MM.1S (cell line): ENCODE measurements around the gene DCX.

Source experiments
- DNase-seq: peaks from one replicate; pipeline ENCODE4 v3.0.0-alpha.2; 2015
- H2AFZ ChIP-seq: fragments of 300-600 bp; sonication (generic); 2 replicates; pipeline ENCODE4 v1.6.0; 2016; ENCODE audit warnings: antibody characterized with exemption, low read length
- H3F3A ChIP-seq: fragments of 300-600 bp; sonication (generic); 2 replicates; pipeline ENCODE4 v1.6.1; 2016; ENCODE audit warnings: mild to moderate bottlenecking, antibody characterized with exemption, low read length, moderate library complexity, mixed read lengths; ENCODE audit not compliant: insufficient read depth
- H3K27ac ChIP-seq: fragments of 300-600 bp; sonication (generic); 2 replicates; pipeline ENCODE4 v1.5.1; 2016; ENCODE audit warnings: mild to moderate bottlenecking, low read length
- H3K27me3 ChIP-seq: fragments of 300-600 bp; sonication (generic); replicated peaks from 2 replicates; pipeline ENCODE4 v1.6.0; 2016; ENCODE audit warnings: low read length; ENCODE audit not compliant: insufficient read depth
- H3K36me3 ChIP-seq: fragments of 300-600 bp; sonication (generic); replicated peaks from 2 replicates; pipeline ENCODE4 v1.6.1; 2016; ENCODE audit warnings: mild to moderate bottlenecking, low read length, mixed read lengths; ENCODE audit not compliant: insufficient read depth
- H3K4me1 ChIP-seq: fragments of 300-600 bp; sonication (generic); 2 replicates; pipeline ENCODE4 v1.6.1; 2016; ENCODE audit warnings: low read length, mixed read lengths
- H3K4me2 ChIP-seq: fragments of 300-600 bp; sonication (generic); 2 replicates; pipeline ENCODE4 v1.6.0; 2016; ENCODE audit warnings: low read depth, low read length
- H3K4me3 ChIP-seq: fragments of 300-600 bp; sonication (generic); 2 replicates; pipeline ENCODE4 v1.5.1; 2016; ENCODE audit warnings: low read length, mixed read lengths
- H3K79me2 ChIP-seq: fragments of 300-600 bp; sonication (generic); 2 replicates; pipeline ENCODE4 v1.6.1; 2016; ENCODE audit warnings: mixed run types, low read length, mixed read lengths
- H3K9ac ChIP-seq: fragments of 300-600 bp; sonication (generic); 2 replicates; pipeline ENCODE4 v1.6.1; 2016; ENCODE audit warnings: low read length, mixed read lengths
- H3K9me2 ChIP-seq: fragments of 300-600 bp; sonication (generic); replicated peaks from 2 replicates; pipeline ENCODE4 v1.6.1; 2016; ENCODE audit warnings: mild to moderate bottlenecking, low read length, mixed read lengths; ENCODE audit not compliant: insufficient read depth
- H3K9me3 ChIP-seq: fragments of 300-600 bp; sonication (generic); replicated peaks from 2 replicates; pipeline ENCODE4 v1.6.1; 2016; ENCODE audit warnings: mild to moderate bottlenecking, low read length, mixed read lengths; ENCODE audit not compliant: insufficient read depth
- H4K20me1 ChIP-seq: fragments of 300-600 bp; sonication (generic); 2 replicates; pipeline ENCODE4 v1.6.1; 2016; ENCODE audit warnings: mild to moderate bottlenecking, low read length, moderate library complexity, mixed read lengths; ENCODE audit not compliant: insufficient read depth
- CTCF ChIP-seq: fragments of 300-600 bp; sonication (generic); IDR thresholded peaks from 2 replicates; pipeline ENCODE4 v1.5.1; 2016; ENCODE audit warnings: antibody characterized with exemption, low read length, mixed read lengths
- EZH2 ChIP-seq: fragments of 300-600 bp; sonication (generic); optimal IDR thresholded peaks from 2 replicates; pipeline ENCODE3; 2017; ENCODE audit warnings: low read depth, mild to moderate bottlenecking, antibody characterized with exemption, low read length, mixed read lengths
- EZH2phosphoT487 ChIP-seq: fragments of 300-600 bp; sonication (generic); IDR thresholded peaks from 2 replicates; pipeline ENCODE4 v1.6.1; 2018; ENCODE audit warnings: antibody characterized with exemption, low read length

Gene DCX

DNA sequence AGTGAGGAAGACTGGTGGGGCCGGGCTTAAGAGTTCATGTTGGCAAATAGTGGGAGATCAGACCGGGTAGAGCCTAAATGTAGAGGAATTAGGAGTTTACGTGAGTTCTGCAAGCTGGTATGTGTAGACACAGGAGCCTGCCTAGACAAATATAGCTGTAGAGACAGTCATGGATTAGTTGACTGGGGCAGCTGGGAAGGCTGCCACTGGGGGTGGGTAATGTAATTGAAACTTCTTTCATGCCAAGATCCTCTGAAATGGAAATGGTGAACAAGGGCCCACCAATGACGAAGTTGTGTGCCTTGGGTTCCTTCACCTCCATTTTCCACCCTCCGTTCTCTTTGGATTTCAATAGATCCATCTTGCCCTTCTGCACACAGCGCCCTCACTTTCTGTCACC lies 129.9 kb downstream of the DCX start:
- Histone ChIP-seq H4K20me1 (no peaks in the 10 kb centered on the region), H2AFZ (no peak overlapping the region), H3K4me1 (no peaks in the 10 kb centered on the region), H3K4me3 (no peak overlapping the region), H3K79me2 (no peaks in the 10 kb centered on the region), H3K27me3 (no peaks in the 10 kb centered on the region), H3K27ac (no peak overlapping the region), H3K9me2 (no peaks in the 10 kb centered on the region), H3F3A (no peaks in the 10 kb centered on the region), H3K9ac (no peak overlapping the region), H3K4me2 (no peak overlapping the region), H3K36me3 (no peaks in the 10 kb centered on the region), H3K9me3 (no peaks in the 10 kb centered on the region)
- TF ChIP-seq EZH2phosphoT487 (no peak), EZH2 (no peak), CTCF (no peak)
- DNase-seq: no peak

DNA sequence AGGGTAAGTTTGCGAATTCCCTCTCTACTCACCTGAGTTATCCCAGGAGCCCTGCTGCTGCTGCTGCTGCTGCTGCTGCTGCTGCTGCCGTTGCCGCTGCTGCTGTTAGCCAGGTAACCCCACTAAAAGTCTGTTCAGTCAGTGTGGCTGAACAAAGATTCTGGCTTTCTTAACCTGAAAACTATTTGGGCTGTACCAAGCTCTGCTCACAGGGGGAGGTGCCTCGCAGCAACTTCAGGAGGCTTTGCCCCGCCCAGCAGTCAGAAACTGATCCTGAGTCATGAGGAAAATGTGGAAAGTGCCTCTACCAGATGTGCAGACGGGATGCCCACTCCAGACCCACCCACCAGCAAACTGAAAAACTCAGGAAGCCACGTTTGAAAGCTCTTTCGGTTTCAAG lies 141.7 kb downstream of the DCX start, which contains the start of gene CAPN6:
Gene CAPN6 (minus strand): TSS at position 145 of the 400 bp plus-strand sequence. CDS start 6,547 bp downstream, outside the sequence.
- DNase-seq: peak; percentile 42
- no peak within 1 kb of the TSS; the same call in 1 of the 2 replicates for H2AFZ ChIP-seq

DNA sequence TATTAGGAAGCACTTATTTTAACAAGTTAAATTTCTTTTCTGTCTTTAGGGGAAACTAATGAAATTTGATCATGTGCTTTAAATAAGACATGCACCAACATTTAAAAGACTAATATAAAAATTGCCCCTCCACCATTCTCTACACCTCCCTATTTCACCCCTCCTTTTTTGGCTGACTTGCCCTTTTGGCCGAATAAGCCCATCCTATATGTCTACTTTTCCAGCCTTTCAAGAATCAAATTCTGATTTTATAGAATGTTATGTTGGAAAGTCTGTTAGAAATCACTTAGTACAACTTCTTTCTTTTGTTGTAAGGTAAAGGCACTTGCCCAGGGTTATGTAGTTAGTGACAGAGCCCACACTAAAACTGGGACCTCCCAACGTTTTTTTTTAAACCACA lies 143.5 kb downstream of the DCX start:
- Histone ChIP-seq H3K4me1 (peaks cover 10% of the 10 kb centered on the region), H3K4me2 (no peak overlapping the region), H3K27me3 (no peaks in the 10 kb centered on the region), H3K9ac (no peak overlapping the region), H2AFZ (no peak overlapping the region), H3K79me2 (no peaks in the 10 kb centered on the region), H3K9me3 (no peaks in the 10 kb centered on the region), H3K9me2 (no peaks in the 10 kb centered on the region), H4K20me1 (no peaks in the 10 kb centered on the region), H3K27ac (no peak overlapping the region), H3K4me3 (no peak overlapping the region), H3F3A (peaks cover 13% of the 10 kb centered on the region), H3K36me3 (no peaks in the 10 kb centered on the region)
- no peak for DNase-seq
- TF ChIP-seq EZH2phosphoT487 (no peak), CTCF (no peak), EZH2 (no peak)

More for the DNA sequence above, 141.7 kb downstream of the DCX start, which contains the start of gene CAPN6:
- no peaks in the 10 kb centered on the region for H3K9me2 ChIP-seq
- H3K4me3 ChIP-seq: peak within 1 kb of the TSS; percentile 11
- no peak within 1 kb of the TSS; the same call in 1 of the 2 replicates for H3K27ac ChIP-seq
- H3K9ac ChIP-seq: no peak within 1 kb of the TSS
- H3K27me3 ChIP-seq: no peaks in the 10 kb centered on the region
- peaks cover 13% of the 10 kb centered on the region for H3F3A ChIP-seq
- peak within 1 kb of the TSS; percentile 40 for H3K4me2 ChIP-seq
- TF ChIP-seq EZH2 (no peak), EZH2phosphoT487 (no peak), CTCF (no peak)
- no peaks in the 10 kb centered on the region for H3K36me3 ChIP-seq
- no peaks in the 10 kb centered on the region for H3K79me2 ChIP-seq
- H4K20me1 ChIP-seq: no peaks in the 10 kb centered on the region
- H3K4me1 ChIP-seq: peaks cover 10% of the 10 kb centered on the region
- H3K9me3 ChIP-seq: no peaks in the 10 kb centered on the region
